H4 (cell line): ENCODE measurements around the gene COA5. TPM values are rescaled to one million over a fixed set of nuclear protein-coding genes. Genes with fewer than 3 reads are reported as not detected.
A peak's percentile ranks its signal among the peaks of the same experiment; 100 is the strongest.
"Not testable (repeated sequence)": the region's sequence is repeated elsewhere in the genome, so short reads cannot be mapped to it uniquely, and the experiment has no call there.

Experiments
- DNase-seq: peaks from one replicate; pipeline ENCODE4 v3.0.0-alpha.2; 2015; ENCODE audit warnings: low spot score
- total RNA-seq: library from RNA; depleted of rRNA; stranded (reverse); fragments of >200 nt; shearing (Covaris generic); gene quantifications from 2 replicates; pipeline ENCODE4 v1.2.3, GENCODE V29; 2014

COA5 gene
- total RNA-seq, 1 experiment from 2014 or later: 29.8 TPM

GRCh38 chr2:98606431-98606830 is 1.9 kb downstream of the COA5 start:
- DNase-seq: no peak

- no peak for DNase-seq
Observed at GRCh38 chr2:98605076-98605475, 3.2 kb downstream of the COA5 start.

- no peak for DNase-seq
Observed at GRCh38 chr2:98604547-98604946, 3.8 kb downstream of the COA5 start.

GRCh38 chr2:98601532-98602132 is 6.7 kb downstream of the COA5 start:
- peak; percentile 45 for DNase-seq

GRCh38 chr2:98598781-98599428 is 9.4 kb downstream of the COA5 start:
- no peak for DNase-seq

- not testable (repeated sequence) for DNase-seq
Observed at GRCh38 chr2:98594665-98595064, 13.6 kb downstream of the COA5 start.

- no peak for DNase-seq
Observed at GRCh38 chr2:98592565-98592964, 15.7 kb downstream of the COA5 start.

GRCh38 chr2:98589489-98589888 is 18.8 kb downstream of the COA5 start:
- no peak for DNase-seq

- DNase-seq: no peak
Observed at GRCh38 chr2:98588880-98589431, 19.4 kb downstream of the COA5 start.

GRCh38 chr2:98586551-98587140 is 21.7 kb downstream of the COA5 start:
- DNase-seq: no peak

- no peak for DNase-seq
Observed at GRCh38 chr2:98585386-98585785, 22.9 kb downstream of the COA5 start.

GRCh38 chr2:98583816-98584618 is 24.3 kb downstream of the COA5 start:
- DNase-seq: no peak

- DNase-seq: no peak
Observed at GRCh38 chr2:98583276-98583675, 25.0 kb downstream of the COA5 start.

- no peak for DNase-seq
Observed at GRCh38 chr2:98582523-98582922, 25.8 kb downstream of the COA5 start.

- DNase-seq: no peak
Observed at GRCh38 chr2:98580656-98581284, 27.5 kb downstream of the COA5 start.

GRCh38 chr2:98579926-98580325 is 28.4 kb downstream of the COA5 start:
- DNase-seq: no peak

- DNase-seq: no peak
Observed at GRCh38 chr2:98578231-98578630, 30.1 kb downstream of the COA5 start.

- DNase-seq: no peak
Observed at GRCh38 chr2:98577313-98577712, 31.0 kb downstream of the COA5 start.

GRCh38 chr2:98576666-98577312 is 31.5 kb downstream of the COA5 start:
- no peak for DNase-seq

GRCh38 chr2:98573426-98573825 is 34.9 kb downstream of the COA5 start:
- no peak for DNase-seq

- no peak for DNase-seq
Observed at GRCh38 chr2:98572676-98573075, 35.6 kb downstream of the COA5 start.
